ENCODE data around the gene TOM1L2.
A peak's percentile ranks its signal among the peaks of the same experiment; 100 is the strongest.

The TOM1L2 gene

GRCh38 chr17:17810895-17811248 is 161.3 kb downstream of the TOM1L2 start:
- Histone ChIP-seq H3K9me3 (replicated peaks; ENCODE audit: insufficient read depth, low read length) (no peaks in the 10 kb centered on the region), H4K20me1 (ENCODE audit: insufficient read depth, low read length) (no peaks in the 10 kb centered on the region), H3K27ac (ENCODE audit: low read length) (no peak overlapping the region), H3K36me3 (replicated peaks; ENCODE audit: insufficient read depth, low read length) (peaks cover 3% of the 10 kb centered on the region; the same call in 1 of the 2 replicates), H3K4me2 (ENCODE audit: low read depth, low read length) (no peak overlapping the region), H3K4me3 (ENCODE audit: low read length) (no peak overlapping the region), H3F3A (ENCODE audit: insufficient read depth, low read length) (peaks cover 20% of the 10 kb centered on the region), H3K27me3 (replicated peaks; ENCODE audit: insufficient read depth, low read length) (no peaks in the 10 kb centered on the region), H3K79me2 (ENCODE audit: low read length) (no peaks in the 10 kb centered on the region), H2AFZ (ENCODE audit: low read length) (no peak overlapping the region), H3K9ac (ENCODE audit: low read length) (no peak overlapping the region), H3K4me1 (ENCODE audit: low read length) (peaks cover 16% of the 10 kb centered on the region), H3K9me2 (replicated peaks; ENCODE audit: insufficient read depth, low read length) (no peaks in the 10 kb centered on the region)
- DNase-seq: no peak
- TF ChIP-seq CTCF (IDR thresholded peaks at IDR 0.05; ENCODE audit: low read length): no peak
- TF ChIP-seq EZH2phosphoT487 (IDR thresholded peaks at IDR 0.05; ENCODE audit: low read length): no peak
- no peak for TF ChIP-seq EZH2 (optimal IDR thresholded peaks at IDR 0.05; ENCODE audit: low read depth, low read length)

GRCh38 chr17:17810084-17810894 is 161.9 kb downstream of the TOM1L2 start:
- H3K36me3 ChIP-seq (replicated peaks; ENCODE audit: insufficient read depth, low read length): peaks cover 3% of the 10 kb centered on the region; the same call in 1 of the 2 replicates
- TF ChIP-seq EZH2phosphoT487 (IDR thresholded peaks at IDR 0.05; ENCODE audit: low read length) (no peak), EZH2 (optimal IDR thresholded peaks at IDR 0.05; ENCODE audit: low read depth, low read length) (no peak), CTCF (IDR thresholded peaks at IDR 0.05; ENCODE audit: low read length) (no peak)
- 0 out of 2 replicates have a peak overlapping the region, but pooled peaks have one; percentile 35 for H3K4me2 ChIP-seq (ENCODE audit: low read depth, low read length)

GRCh38 chr17:17809531-17810083 is 162.6 kb downstream of the TOM1L2 start:
- no peak overlapping the region; the same call in 1 of the 2 replicates for H3K27ac ChIP-seq (ENCODE audit: low read length)
- H3K9me3 ChIP-seq (replicated peaks; ENCODE audit: insufficient read depth, low read length): no peaks in the 10 kb centered on the region
- H3K4me1 ChIP-seq (ENCODE audit: low read length): peaks cover 16% of the 10 kb centered on the region
- H3K9me2 ChIP-seq (replicated peaks; ENCODE audit: insufficient read depth, low read length): no peaks in the 10 kb centered on the region
- H3K36me3 ChIP-seq (replicated peaks; ENCODE audit: insufficient read depth, low read length): peaks cover 2% of the 10 kb centered on the region; the same call in 1 of the 2 replicates
- no peaks in the 10 kb centered on the region for H4K20me1 ChIP-seq (ENCODE audit: insufficient read depth, low read length)
- peaks cover 20% of the 10 kb centered on the region for H3F3A ChIP-seq (ENCODE audit: insufficient read depth, low read length)
- no peak overlapping the region for H3K9ac ChIP-seq (ENCODE audit: low read length)
- no peak overlapping the region for H3K4me3 ChIP-seq (ENCODE audit: low read length)
- TF ChIP-seq EZH2 (optimal IDR thresholded peaks at IDR 0.05; ENCODE audit: low read depth, low read length): no peak
- no peak for TF ChIP-seq EZH2phosphoT487 (IDR thresholded peaks at IDR 0.05; ENCODE audit: low read length)
- no peak for TF ChIP-seq CTCF (IDR thresholded peaks at IDR 0.05; ENCODE audit: low read length)
- H3K79me2 ChIP-seq (ENCODE audit: low read length): no peaks in the 10 kb centered on the region
- no peak for DNase-seq
- H2AFZ ChIP-seq (ENCODE audit: low read length): no peak overlapping the region
- peak overlapping the region; percentile 35 for H3K4me2 ChIP-seq (ENCODE audit: low read depth, low read length)
- no peaks in the 10 kb centered on the region for H3K27me3 ChIP-seq (replicated peaks; ENCODE audit: insufficient read depth, low read length)

More at GRCh38 chr17:17810084-17810894, 161.9 kb downstream of the TOM1L2 start:
- Histone ChIP-seq H3K27ac (ENCODE audit: low read length) (no peak overlapping the region), H2AFZ (ENCODE audit: low read length) (no peak overlapping the region), H3K4me1 (ENCODE audit: low read length) (peaks cover 16% of the 10 kb centered on the region), H3K27me3 (replicated peaks; ENCODE audit: insufficient read depth, low read length) (no peaks in the 10 kb centered on the region), H3K4me3 (ENCODE audit: low read length) (no peak overlapping the region), H3K9me3 (replicated peaks; ENCODE audit: insufficient read depth, low read length) (no peaks in the 10 kb centered on the region), H3K9ac (ENCODE audit: low read length) (no peak overlapping the region), H4K20me1 (ENCODE audit: insufficient read depth, low read length) (no peaks in the 10 kb centered on the region), H3K9me2 (replicated peaks; ENCODE audit: insufficient read depth, low read length) (no peaks in the 10 kb centered on the region), H3F3A (ENCODE audit: insufficient read depth, low read length) (peaks cover 20% of the 10 kb centered on the region), H3K79me2 (ENCODE audit: low read length) (no peaks in the 10 kb centered on the region)
- no peak for DNase-seq

Data from MM.1S (cell line).